HG03460 (cell line): ENCODE measurements around the gene BCL6B.
A peak's percentile ranks its signal among the peaks of the same experiment; 100 is the strongest.

Source experiments
- ATAC-seq: cut with Tn5 transposase; IDR thresholded peaks from one replicate; pipeline ENCODE4 v1.9.1; 2021; ENCODE audit not compliant: unreplicated experiment

Gene BCL6B

GRCh38 chr17:7007143-7007542 is 15.7 kb upstream of the BCL6B start:
- ATAC-seq: no peak

DNA sequence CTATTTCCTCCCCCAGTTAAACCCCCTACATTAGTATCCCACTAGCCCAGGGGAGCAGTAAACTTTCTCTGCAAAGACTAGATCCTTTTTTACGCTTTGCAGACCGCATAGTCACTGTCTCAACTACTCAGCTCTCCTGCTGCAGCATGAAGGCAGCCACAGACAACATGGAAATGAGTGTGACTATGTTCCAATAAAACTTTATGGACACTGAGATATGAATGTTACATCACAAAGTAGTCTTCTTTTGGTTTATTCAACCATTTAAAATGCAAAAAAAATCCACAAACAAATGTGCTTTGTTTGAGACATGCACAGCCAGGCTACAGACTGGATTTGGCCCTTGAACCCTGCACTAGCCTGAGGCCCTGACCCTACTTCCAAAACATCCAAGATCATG is 12.3 kb upstream of the BCL6B start:
- ATAC-seq: no peak

DNA sequence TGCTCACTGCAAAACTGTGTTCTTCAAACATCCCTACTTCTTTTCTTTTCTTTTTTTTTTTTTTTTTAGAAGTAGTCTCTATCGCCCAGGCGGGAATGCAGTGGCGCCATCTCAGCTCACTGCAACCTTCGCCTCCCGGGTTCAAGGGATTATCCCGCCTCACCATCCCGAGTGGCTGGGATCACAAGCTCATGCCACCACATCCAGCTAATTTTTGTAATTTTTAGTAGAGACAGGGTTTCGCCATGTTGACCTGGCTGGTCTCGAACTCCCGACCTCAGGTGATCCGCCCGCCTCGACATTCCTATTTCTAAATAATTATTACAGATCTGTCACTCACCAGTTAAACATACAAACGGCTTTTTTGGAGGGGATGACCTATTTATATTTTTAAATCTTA is 11.4 kb upstream of the BCL6B start:
- no peak for ATAC-seq

DNA sequence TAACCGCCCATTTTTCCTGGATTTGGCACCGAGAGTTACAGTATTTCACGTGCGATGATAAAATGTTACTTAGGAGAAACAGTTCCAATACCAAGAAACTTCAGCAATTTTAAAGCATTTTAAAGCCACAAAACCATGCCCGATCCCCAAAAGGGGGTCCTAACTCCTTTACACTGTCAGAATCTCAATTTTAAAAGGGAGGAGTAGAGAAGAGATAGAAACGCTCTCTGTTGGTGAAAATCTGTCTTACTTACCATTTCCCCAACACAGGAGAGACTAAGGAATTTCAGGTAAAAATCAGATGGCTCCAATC is 11.0 kb upstream of the BCL6B start:
- ATAC-seq: no peak

DNA sequence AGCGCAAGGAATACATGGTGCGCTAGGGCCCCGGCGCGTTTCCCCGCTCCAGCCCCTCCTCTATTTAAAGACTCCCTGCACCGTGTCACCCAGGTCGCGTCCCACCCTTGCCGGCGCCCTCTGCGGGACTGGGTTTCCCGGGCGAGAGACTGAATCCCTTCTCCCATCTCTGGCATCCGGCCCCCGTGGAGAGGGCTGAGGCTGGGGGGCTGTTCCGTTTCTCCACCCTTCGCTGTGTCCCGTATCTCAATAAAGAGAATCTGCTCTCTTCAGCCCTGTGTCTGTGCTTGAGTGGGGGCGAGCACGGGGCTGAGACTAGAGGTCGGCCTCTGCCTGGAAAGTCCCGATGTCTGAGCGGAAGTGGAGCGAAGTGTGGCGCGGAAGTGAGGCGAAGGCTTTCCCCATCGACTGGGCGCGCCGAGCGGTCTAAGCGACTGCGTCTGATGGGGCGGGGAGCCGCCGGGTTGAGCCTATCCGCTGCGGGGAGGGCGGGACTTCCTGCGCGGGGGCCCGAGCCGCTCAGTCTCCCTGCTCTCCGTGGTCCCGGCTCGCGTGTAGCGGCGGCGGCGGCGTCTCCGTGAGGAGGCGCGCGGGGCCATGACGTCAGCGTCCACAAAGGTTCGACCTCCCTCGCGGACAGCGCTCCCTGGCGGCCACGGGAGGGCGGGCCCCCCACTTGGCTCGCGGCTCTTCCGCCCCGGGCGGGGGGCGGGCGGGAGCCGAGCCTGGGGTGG is 8.4 kb upstream of the BCL6B start:
- ATAC-seq: peak; percentile 71

DNA sequence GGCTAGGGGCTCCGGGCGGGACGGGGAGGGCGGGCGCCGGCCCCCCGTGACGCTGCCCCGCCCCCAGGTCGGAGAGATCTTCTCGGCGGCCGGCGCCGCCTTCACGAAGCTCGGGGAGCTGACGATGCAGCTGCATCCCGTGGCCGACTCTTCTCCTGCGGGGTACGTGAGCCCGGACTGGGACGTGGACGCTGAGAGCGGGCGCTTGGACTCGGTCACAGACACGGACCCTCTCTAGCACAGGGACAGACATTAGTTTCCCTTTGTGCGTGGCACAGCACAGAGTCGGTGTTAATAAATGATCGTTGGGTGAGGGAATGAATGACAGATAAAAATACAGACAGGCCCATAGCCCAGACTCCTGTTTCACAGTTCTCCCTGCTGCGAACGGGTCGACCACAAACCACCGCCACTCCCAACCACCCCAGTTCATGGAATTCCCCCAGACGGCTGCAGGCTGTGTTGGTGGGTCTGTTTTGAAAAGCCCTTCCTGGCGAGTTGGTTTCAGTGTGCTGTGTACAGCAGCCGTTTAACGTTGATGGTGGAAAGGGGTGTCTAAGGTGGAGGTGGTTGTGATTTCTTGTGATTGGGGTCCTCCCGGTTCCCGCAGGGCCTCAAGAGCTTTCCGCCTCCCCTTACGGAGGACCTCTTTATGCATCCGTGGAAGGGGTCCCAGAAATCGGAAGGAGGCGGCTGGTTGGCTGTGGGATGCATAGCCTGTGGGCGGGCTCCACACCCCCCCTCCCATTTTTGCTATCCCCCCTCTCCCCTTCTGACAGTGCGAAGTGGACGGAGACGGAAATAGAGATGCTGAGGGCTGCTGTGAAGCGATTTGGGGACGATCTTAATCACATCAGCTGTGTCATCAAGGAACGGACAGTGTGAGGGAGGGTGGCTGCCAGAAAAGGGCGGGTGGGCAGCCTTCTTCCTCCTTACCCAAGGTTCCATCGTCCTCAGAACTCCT is 7.6 kb upstream of the BCL6B start:
- ATAC-seq: peak; percentile 16

DNA sequence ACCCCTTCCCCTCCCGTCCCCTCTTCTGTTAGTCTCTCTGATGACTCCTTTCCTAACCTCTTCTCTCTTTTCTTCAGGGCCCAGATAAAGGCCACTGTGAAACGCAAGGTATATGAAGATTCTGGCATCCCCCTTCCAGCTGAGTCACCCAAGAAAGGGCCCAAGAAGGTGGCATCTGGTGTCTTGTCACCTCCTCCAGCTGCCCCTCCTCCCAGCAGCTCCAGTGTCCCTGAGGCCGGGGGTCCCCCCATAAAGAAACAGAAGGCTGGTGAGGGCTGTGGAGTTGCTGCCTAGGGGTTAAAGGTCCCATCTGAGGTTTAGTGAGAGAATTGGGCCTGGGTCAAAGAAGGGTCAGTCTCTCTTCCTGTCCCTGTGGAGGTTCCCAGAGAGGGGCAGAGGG is 6.4 kb upstream of the BCL6B start:
- ATAC-seq: no peak

DNA sequence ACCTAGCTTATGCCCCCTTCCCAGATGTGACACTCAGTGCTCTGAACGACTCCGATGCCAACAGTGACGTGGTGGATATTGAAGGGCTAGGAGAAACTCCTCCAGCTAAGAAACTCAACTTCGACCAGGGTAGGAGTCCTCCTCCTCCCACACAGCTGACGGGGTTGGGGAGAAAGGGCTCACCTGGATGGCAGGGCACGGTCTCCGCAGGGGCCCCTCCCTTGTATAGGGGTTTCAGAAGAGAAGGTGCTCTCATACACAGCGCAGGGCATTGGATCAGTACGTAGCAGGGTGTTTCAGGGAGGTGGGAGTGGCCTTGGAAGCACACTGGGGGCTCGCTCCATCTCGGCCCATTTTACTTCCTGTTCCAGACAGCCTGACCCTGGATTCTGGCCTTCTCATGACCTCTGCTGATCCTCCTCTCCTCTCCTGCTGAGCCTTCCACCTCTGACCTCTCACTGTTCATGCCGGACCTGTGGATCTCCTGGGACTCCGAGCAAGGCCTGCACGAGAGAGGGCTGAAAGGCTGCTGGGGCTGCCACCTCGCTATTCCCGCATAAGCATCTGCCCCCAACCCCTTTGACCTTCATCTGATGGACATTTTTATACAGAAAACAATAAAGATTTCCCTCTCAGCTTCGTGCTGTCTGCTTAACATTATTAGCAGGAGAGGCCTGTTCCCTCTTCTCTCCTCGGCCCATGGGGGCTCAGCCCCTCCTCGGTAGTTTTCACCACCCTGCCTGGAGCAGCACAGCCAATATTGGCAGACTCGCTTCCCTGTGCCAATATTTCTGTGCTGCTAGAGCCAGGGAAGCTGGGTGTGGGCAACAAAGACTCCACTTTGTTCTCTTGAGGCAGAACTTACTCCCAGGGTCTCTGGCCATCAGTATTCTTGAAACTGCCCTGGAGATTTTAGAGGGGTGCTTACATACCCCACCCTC is 5.7 kb upstream of the BCL6B start:
- no peak for ATAC-seq

- no peak for ATAC-seq
These were observed 5.0 kb upstream of the BCL6B start for GRCh38 chr17:7017827-7018200.

- no peak for ATAC-seq
These were observed 4.4 kb upstream of the BCL6B start for GRCh38 chr17:7018331-7018964.

DNA sequence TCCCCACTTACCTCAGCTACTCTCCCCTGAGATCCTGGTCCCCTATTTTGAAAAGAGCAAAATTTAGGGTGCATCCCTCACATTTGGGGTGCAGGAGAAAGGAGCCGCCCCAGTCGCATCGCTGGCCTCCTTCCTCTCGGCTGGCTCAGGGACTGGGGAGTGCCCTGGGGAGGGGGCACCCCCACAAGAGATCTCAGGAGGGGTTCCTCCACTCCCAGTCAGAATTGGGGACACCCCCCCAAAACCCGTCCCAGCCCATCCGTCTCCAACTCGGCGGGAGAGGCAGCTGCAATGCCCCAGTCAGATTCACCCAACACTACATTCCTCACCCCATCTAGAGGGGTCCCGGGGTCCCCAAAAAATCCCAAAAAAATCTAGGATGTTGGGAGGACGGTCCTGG is 3.5 kb upstream of the BCL6B start:
- no peak for ATAC-seq

DNA sequence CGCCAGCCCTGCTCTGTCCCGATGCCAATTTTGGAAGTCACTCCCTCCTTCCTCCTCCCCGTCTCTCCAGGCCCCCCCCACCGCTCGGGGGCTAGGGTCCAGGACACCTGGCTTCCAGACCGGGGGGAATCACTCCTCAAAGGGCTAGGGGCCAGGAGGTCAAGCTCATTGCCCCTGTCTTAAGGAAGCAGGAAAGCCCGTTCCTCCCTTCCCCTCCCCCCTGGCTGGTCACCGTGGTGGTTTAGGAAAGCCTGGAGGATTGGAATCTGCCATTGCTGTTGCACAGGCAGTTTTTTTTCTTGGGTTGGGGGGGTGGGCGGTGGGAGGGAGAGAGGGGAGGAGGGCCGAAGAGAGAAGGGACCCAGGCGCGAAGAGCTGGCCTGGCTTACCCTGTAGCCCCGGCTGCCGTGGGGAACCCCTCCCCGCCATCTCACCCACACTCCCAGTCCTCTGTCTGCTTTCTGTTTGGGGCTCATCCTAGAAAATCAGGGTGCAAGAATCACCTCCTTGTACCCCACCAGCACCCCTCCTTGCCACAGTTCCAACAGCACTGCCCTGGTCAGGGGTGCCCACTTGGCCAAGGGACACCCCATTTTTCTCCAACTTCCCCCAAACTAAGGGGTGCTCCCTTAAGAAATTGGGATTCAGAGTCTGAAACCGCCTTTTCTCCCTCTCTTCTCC is 2.9 kb upstream of the BCL6B start:
- no peak for ATAC-seq

- ATAC-seq: no peak
These were observed 1.8 kb upstream of the BCL6B start for GRCh38 chr17:7020894-7021664.

GRCh38 chr17:7021993-7022778 is 664 bp upstream of the BCL6B start:
- peak; percentile 62 for ATAC-seq

- ATAC-seq: peak; percentile 43
These were observed 939 bp downstream of the BCL6B start for GRCh38 chr17:7023576-7024401.

GRCh38 chr17:7024402-7024785 is 1.5 kb downstream of the BCL6B start:
- ATAC-seq: no peak

DNA sequence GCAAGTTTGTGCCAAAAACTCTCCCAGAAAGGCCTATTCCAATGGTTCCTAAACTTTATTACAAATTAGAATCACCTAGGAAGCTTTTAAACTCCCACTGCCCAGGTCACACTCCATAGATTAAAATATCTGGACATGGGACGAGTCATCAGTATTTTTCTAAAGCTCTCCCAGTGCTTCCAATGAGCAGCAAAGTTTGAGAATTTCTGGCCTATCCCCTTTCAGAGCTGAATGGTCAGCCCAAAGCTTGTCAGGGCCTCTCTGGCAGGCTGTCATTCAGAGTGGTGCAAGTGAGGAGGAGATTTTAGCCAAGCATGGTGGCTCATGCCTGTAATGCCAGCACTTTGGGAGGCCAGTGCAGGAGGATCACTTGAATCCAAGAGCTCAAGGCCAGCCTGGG is 2.4 kb downstream of the BCL6B start:
- no peak for ATAC-seq
